Suppressor macrophage treated with lipopolysaccharide for 1 hour (primary cell): ENCODE results near the gene ZNF319.

Experiments
- DNase-seq, 3 donors: peaks; one replicate each; pipeline ENCODE4 v3.0.0-alpha.2; 2020 to 2022

ZNF319 gene

DNA sequence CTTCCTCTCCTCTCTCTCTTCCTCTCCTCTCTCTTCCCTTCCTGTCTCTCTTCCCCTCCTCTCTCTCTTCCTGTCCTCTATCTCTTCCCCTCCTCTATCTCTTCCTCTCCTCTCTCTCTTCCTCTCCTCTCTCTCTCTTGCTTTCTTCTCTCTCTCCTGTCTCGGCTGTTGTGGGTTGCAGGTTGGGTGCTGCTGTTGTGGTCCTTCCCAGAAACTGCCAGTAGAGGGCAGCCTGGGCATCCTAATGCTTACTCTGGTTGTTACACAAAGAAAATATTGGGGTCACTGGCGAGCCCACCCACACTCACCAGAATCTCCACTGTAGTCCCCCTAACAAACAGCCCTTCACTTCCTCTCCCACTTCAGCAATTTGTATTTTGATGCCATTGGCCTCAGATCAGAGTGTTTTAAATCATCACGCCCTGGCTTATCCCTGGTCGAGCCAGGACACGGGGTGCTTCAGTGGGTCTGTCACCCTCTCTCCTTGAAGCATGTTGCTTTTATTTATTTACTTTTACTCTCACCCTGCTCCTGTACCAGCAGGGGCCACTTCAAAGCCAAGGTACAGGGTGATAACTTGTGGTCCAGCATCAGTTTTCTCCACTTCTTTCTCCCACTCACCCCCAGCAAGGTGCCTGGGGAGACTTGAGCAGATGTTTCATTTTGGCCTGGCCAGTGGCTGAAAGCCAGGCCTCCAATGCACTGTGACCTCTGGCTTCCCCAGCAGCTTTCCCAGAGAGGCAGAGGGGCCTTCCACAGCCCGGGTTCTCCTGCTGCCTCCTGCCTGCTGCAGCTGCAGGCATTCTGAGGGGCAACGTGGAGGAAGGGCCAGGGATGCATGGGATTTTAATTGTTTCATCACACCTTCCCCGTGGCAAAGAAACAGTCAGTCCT lies 20.4 kb upstream of the ZNF319 start:
- DNase-seq, result peak; percentile 62 to 74 (median 69)

DNA sequence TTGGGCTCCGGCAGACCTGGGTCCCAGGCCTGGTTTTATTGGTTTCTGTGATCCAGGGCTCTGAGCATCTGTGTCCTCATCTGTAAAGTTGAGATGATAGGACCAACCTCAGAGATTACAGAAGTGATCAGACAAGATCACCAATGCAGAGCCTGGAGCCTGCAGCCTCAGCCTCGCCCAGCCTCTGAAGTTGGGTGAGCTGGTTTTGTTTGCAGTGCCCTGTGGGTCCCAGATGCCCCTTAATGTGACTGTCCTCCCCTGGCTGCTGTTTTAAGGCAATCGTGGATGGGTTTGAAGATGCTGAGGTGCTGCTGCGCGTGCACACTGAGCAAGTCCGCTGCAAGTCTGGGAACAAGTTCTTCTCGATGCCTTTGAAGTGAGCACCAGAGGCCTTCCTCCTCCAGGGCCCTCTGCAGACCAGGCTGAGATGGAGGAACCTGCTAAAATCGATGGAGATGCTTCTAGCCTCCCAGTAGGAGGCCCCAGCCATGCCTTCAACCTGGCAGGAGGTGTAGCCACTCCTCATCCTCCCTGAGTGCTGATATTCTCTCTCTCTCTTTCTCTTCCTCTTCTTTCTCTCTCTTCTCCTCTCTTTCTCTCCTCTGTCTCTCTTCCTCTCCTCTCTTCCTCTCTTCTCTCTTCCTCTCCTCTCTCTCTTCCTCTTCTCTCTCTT lies 19.5 kb upstream of the ZNF319 start:
- DNase-seq, result no peak

DNA sequence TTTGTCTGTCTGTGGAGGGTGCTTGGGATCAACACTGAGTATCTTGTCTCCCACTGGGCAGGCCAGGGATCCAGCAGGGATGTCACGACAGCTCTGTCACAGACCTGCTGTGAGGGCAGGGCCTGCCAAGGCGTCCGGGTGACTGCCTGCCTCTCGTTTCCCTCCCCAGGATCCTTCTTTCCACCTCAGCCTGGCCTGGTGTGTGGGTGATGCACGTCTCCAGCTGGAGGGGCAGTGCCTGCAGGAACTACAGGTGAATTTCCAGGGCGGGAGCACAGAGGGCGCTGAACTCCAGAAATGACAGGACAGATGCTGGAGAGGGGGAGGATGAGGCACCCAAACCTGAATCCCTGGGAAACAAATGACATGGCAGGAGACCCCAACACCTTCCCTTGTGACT lies 18.3 kb upstream of the ZNF319 start:
- DNase-seq, result no peak

DNA sequence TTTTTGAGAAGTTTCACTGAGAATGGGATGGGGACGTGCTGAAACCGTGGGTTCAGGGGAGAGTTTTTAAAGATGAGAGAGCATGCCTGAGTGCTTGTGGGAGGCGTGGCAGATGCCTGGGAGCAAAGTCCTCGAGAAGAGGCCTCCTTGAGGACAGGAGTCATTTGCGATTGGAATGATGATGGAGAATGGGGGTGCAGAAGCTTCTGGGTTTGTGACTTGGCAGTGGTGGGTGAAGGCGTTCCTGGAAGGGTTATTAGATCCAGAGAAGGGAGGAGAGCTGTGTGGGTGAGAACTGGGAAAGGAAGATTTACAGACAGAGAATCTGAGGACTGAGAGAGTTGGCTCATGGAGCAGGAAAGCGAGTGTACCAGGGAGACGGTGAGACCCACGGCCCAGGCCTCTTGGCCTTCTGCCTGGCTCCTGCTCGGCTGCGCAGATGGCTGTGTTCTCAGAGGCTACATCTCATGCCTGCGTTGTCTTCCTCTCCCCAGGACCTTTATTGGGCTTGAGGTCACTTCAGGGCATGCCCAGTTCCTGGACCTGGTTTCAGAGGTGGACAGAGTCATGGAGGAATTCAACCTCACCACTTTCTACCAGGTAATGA lies 16.5 kb upstream of the ZNF319 start:
- no peak for DNase-seq

DNA sequence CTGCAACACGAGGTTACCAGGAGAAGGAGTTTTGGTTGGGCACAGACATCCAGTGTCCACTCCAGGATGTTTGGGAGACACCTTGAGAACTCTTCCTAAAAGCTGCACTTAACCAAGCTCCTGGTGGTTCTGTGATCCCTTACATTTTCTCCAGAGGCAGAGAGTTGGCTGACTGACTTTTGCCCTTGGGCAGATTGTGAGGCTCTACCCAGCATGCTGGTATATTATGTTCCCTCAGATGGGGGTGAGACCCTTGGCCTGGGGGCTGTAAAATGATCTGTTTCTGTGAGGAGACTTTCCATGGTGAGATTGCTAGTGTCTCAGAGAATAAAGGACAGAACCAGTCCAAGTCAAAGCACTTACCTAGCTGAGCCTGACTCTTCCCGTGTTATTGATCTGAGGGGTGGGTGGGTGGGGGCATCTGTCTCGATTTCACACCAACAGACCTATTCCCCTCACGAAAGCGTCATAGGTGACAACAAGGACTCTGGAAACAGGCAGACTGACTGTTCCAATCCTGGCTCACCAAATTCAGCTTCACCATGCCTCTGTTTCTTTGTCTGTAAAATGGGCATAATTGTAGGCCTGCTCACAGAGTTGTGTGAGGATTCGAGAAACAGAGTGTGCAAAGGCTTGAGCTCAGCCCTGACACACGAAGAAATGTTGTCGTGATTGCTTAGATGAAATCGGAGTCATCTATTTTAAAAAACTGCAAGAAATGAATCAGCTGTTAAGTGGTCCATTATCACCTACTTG lies 12.9 kb upstream of the ZNF319 start:
- no peak for DNase-seq

DNA sequence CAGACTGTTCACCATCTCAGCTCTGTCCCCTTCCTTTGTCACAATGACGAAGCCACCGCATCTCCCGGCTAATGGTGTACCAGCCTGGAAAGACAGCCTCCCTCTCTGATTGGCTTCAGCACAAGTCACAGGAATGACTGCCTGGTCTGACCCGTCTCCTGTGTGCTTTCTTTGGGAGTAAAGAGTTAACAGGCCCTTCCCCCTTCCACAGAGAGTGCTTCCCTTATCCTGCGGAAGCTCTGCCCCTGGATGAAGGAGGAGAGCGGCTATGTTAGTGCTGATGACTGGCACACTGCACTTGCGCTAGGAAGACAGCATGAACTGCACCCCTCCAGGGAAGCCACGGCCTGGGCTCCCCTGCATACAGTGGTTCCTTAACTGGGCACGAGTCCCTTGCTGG lies 12.0 kb upstream of the ZNF319 start:
- no peak for DNase-seq

DNA sequence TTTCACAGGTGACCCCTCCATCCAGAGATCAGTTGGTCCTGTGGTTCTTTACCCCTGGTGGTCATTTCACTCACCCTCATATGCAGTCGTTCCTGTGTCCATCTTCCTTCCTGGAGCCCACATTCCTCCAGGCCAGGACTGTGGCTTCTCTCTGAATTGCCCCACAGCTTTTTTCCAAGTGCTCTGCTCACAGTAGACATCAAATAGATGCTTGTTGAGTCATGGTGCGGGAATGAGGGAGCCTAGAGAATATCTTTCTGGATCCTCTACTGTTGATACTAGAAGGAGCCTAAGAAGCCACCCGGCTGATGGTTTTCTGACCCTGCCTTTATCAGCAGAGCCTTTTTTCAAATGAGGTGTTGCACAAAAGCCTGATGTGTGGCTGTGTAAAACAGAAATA lies 11.2 kb upstream of the ZNF319 start:
- DNase-seq, result no peak

DNA sequence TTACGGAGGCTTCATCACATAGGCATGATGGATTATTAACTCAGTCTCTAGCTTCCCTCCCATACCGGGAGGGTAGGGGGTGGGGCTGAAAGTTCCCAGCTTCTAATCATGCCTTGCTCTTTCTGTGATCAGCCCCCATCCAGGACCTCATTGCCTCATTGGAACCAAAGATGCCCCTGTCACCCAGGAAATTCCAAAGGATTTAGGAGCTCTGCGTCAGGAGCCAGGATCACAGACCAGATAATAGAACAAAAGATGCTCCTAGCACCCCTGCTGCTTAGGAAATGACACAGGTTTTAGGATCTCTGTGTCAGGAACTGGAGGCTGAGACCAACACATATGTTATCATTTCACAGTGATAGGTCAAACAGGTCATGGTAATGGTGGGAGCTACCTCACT lies 10.4 kb upstream of the ZNF319 start:
- no peak for DNase-seq

DNA sequence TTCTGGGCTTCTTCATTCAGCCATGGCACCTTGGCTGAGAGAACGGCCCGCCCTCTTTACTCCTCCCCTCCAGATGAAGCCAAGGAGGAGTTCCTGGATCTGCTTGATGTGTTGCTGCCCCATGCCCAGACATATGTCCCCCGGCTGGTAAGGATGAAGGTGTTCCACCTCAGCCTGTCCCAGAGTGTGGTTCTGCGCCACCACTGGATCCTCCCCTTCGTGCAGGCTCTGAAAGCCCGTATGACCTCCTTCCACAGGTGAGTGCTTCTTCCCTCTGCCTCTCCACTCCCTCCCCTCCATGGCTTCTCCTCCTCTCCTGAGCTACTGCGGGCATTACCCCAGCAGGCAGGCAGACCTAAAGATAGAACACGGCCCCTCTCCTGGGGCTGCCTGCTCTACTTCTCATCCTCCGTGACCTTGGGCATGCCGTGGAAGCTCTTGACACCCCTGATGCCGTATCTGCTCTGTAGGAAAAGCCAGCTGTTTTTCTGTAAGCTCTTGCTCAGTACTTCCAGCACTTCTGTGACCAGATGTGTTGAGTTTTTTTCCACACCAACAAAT lies 9.5 kb upstream of the ZNF319 start:
- DNase-seq, result no peak

DNA sequence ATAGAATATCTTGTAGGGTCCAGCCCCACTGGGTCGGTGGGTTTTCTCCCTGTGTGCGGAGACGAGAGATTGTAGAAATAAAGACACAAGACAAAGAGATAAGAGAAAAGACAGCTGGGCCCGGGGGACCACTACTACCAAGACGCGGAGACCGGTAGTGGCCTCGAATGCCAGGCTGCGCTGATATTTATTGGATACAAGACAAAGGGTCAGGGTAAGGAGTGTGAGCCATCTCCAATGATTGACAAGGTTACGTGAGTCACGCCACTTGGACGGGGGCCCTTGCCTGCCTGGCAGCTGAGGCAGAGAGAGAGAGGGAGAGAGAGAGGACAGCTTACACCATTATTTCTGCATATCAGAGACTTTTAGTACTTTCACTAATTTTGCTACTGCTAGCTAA lies 4.3 kb upstream of the ZNF319 start:
- peak in 1 of 3 donors; percentile 19 for DNase-seq

DNA sequence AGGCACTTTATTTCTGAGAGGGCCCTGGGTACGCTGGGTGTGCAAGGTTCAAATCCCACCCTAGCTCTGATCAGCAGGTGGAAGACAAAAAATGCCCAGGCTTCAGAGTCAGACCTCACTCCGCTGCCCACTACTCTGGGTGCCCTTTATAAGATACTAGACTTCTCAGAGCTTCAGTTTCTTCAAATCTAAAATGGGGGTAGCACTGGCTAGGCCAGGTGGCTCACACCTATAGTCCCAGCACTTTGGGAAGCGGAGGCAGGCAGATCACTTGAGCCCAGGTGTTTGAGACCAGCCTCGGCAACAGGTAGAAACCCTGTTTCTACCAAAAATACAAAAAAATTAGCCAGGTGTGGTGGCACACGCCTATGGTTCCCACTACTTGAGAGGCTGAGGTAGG lies 2.5 kb upstream of the ZNF319 start:
- no peak for DNase-seq

DNA sequence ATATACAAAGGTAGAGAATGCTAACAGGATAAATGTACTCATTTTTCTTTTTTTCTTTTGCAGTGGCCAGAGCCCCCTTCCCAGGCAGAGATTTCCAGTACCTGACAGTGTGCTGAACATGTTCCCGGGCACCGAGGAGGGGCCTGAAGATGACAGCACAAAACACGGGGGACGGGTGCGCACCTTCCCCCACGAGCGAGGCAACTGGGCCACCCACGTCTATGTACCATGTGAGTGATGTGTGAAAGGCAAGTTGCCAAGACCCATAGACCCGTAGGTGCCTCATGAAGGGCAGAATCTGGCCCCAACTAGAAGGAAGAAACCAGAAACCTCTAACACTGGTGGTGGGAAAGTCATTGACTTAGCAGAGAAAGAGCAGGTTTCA lies 1.9 kb upstream of the ZNF319 start:
- no peak for DNase-seq

DNA sequence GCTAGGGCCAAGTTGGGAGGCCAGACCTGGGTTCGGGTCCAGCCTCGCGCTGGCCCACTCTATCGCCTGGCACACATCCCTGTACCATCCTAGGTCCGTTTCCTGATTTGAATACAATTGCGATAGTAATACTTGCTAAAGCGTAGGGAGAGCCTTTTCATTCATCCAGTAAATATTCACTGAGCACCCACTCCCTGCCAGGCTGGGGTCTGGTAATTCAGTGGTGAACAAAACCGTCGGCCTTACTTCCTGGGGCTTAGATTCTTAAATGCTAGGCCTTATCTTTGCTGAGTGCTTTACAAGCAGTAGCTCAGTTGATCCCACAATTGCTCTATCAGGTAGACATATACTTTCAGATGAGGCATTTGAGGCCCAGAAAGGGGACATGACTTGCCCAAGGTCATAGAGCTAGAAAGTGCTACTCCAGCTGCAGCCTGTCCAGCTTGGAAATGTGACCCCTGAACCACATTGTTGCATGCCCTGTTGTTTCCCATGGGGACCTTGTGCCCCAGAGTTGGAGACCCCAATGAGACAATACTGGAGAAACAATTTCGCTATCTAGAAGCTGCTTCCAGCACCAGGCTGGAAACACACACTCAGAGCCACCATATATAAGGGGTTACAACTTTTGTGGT lies 1.4 kb upstream of the ZNF319 start:
- no peak for DNase-seq

DNA sequence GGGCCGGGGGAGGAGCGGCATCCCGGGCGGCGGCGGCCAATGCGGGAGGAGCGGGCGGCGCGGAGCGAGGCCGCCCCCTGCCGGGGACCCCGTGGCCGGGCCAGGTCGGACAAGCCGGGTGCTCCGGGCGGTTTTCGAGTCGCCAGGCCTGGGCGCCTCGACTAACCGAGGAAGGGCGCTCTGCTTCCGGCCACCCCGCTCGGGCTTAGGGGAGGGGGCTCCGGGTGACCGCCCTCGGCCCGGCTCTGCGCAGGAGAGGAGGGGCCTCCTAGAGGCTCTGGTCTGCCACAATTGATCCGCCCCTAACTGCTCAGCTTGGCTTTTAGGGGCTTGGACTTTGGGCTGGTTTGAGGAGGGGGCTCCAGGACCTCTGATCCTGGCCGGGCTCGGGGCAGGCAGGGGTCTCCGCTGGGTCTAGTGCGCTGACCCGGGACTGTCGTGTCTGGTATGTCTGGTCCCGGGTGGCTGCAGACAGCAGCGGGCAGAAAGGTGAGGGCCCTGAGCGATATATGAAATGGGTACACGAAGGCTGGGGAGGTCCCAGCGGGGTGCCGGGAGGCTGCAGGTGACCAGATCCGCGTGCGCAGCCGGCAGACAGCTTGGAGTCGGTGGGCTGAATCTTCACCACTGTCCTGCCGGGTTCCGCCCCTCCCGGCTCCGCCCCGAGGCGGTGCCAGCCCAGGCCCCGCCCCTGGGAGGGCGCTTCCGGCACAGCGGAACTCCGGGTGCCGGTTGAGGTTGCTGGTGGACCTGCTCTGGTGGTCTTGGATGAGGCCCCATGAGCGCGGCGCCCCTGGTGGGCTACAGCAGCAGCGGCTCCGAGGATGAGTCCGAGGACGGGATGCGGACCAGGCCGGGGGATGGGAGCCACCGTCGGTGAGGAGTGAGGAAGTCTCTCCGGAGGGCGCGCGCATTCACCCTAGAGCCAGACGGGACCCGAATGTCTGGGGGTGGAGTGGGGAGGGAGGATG lies 519 bp upstream of the ZNF319 start, which contains the start of gene USB1:
USB1 (plus strand) TSS at position 702 of the 971 bp plus-strand sequence; CDS start at position 779, 77 bp downstream.
- peak; percentile 85 to 96 (median 92) for DNase-seq

DNA sequence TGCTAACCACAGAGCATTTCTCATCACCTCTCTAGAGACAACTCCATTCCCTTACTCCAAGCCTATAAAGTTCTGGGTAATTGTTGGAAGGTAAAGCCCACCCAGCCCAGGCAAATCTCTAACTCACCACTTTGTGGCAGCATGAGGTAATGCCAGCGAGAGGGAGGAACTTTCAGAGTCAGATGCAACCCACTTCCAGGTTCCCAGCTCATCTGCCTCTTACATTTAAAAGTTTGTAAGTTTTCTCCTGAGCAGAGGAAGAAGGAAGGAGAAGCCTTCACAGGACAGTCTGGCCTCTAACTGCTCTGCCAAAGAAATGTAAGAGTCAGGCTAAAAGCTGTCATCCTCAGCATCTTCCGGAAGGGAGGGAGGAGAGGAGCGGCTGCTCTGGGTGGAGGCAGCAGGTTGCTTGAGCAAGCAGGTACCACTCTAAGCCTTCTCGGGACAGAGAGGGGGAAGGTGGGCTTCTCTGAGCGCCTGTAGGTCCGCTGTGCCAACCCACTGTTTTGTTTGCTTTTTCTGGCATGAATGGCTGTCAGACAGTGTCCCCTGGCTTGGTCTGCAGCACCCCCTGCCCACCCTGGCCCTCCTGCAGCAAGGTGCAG lies 1.0 kb downstream of the ZNF319 start:
- DNase-seq, result peak; percentile 42 to 54 (median 50)

DNA sequence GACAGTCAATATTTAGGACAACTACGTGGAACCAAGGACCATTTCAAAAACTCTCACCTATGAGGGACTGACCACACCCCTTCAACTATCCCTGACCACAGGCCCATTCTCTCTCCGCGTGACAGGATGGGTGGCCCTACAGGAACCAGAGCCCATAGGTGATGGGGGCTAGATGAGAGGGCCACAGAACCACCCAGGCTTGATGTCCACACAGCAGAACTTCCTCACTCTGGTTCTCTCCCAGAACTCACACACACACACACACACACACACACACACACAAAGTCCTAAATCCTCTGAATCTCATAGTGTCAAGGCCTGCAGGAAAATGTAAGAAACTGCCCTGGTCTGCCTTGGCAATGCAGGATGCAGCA lies 1.5 kb downstream of the ZNF319 start:
- peak in 1 of 3 donors; percentile 14 for DNase-seq

DNA sequence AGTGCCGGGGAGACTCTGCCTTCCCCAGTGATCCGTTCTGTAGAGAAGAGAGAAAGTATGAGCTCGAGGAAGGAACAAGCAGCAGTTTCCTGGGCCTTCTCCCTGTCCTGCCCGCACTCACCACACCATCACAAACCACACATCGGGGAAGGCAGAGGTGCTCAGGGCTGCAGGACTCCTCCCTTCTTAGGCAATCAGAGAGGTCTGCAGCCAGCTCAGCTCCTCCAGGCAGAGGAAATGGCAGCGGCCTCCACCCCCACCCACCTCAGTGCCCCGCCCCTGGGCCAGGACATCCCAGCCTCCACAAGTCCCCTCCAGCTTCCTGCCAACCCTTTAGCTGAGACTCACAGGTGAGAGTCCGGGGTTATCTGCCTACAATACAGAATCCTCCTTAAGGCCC lies 2.0 kb downstream of the ZNF319 start:
- peak in 2 of 3 donors; percentile 41 to 42 for DNase-seq

DNA sequence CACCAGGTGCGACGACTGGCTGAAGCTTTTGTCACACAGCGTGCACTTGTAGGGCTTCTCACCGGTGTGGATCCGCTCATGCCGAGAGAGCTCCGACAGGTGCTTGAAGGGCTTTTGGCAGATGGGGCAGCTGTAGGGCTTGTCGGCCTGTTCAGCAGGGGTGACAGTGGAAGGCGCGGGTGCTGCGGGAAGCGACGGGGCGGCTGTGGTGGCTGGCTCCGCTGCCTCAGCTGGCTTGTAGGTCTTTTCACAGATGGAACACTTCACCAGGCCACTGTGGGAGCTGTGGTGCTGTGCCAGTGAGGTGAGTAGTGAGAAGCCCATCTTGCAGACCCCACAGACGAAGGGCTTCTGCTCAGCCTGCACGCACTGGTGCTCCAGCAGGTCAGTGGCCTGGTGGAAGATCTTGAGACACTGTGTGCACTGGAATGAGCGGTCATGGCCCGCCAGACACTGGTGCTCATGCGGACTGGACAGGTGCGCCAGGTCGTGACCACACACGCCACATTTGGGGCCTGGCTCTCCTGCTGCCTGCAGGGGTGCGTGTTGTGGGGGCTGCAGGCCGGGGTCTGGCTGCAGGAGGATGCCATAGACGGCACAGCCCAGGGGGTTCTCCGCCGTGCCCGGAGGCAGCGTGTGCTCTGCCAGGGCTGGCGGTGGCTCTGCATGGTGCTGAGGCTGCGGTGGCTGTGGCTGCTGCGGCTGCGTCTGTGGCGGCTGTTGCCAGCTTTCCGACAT lies 2.8 kb downstream of the ZNF319 start:
- DNase-seq, result no peak

DNA sequence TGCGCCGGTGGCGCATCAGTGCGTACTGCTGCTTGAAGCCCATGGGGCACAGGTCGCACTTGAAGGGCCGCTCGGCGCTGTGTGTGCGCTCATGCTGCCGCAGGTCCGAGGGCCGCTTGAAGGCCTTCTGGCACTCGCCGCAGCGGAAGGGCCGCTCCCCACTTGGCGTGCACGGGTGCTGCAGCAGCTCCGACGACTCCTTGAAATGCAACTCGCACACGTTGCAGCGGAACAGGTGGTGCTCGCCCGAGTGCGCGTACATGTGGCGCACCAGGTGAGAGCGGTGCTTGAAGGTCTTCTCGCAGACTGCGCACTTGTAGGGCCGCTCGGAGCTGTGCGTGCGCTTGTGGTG lies 3.3 kb downstream of the ZNF319 start:
- DNase-seq, result peak in 1 of 3 donors; percentile 17
